ENCODE data around the gene ZFC3H1.

DNA sequence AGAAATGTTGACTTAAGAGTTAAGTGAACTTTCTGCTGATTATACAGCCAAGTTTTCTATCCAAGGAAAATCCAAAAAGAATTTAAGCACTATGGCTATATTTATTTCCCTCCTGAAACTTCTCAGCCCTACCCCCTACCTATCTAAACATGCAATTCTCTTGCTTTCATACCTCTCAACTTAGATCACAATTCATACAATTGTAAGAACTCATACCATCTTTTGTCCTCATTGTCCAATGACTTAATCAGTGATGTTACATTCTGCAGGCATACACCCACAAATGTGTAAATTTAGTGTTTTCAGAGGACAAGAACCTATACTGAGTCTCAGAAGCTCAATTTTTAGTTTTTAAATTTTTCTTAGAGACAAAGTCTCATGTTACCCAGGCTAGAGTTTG is 62.1 kb downstream of the ZFC3H1 start:
- TF ChIP-seq, protein P1, sequence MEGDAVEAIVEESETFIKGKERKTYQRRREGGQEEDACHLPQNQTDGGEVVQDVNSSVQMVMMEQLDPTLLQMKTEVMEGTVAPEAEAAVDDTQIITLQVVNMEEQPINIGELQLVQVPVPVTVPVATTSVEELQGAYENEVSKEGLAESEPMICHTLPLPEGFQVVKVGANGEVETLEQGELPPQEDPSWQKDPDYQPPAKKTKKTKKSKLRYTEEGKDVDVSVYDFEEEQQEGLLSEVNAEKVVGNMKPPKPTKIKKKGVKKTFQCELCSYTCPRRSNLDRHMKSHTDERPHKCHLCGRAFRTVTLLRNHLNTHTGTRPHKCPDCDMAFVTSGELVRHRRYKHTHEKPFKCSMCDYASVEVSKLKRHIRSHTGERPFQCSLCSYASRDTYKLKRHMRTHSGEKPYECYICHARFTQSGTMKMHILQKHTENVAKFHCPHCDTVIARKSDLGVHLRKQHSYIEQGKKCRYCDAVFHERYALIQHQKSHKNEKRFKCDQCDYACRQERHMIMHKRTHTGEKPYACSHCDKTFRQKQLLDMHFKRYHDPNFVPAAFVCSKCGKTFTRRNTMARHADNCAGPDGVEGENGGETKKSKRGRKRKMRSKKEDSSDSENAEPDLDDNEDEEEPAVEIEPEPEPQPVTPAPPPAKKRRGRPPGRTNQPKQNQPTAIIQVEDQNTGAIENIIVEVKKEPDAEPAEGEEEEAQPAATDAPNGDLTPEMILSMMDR (IDR thresholded peaks at IDR 0.05; ENCODE audit: low read length) = no peak
- no peak for TF ChIP-seq EZH2 (optimal IDR thresholded peaks at IDR 0.05; ENCODE audit: low read depth, low read length)
- no peak for TF ChIP-seq EZH2phosphoT487 (IDR thresholded peaks at IDR 0.05; ENCODE audit: low read length)
